HG03432 (cell line): ENCODE results near the gene ANKRD34A.
"Not testable (repeated sequence)": the region's sequence is repeated elsewhere in the genome, so short reads cannot be mapped to it uniquely, and the experiment has no call there.

Experiments used
- ATAC-seq: cut with Tn5 transposase; IDR thresholded peaks from one replicate; pipeline ENCODE4 v1.9.1; 2021; ENCODE audit warnings: mild to moderate bottlenecking, moderate library complexity; ENCODE audit not compliant: unreplicated experiment

The ANKRD34A gene

GRCh38 chr1:145949219-145949618, 15.2 kb downstream of the ANKRD34A start:
- no peak for ATAC-seq

- no peak for ATAC-seq
Measured at GRCh38 chr1:145947551-145947950, 16.8 kb downstream of the ANKRD34A start.

- ATAC-seq, result no peak
Measured at GRCh38 chr1:145946477-145946986, 17.8 kb downstream of the ANKRD34A start.

- ATAC-seq, result no peak
Measured at GRCh38 chr1:145944532-145944931, 19.8 kb downstream of the ANKRD34A start.

GRCh38 chr1:145942871-145943270, 21.5 kb downstream of the ANKRD34A start:
- ATAC-seq, result no peak

GRCh38 chr1:145942405-145942804, 22.0 kb downstream of the ANKRD34A start:
- ATAC-seq, result no peak

- no peak for ATAC-seq
Measured at GRCh38 chr1:145937436-145937835, 26.9 kb downstream of the ANKRD34A start.

GRCh38 chr1:145936247-145936646, 28.1 kb downstream of the ANKRD34A start:
- no peak for ATAC-seq

GRCh38 chr1:145935708-145936107, 28.7 kb downstream of the ANKRD34A start:
- no peak for ATAC-seq

GRCh38 chr1:145932522-145933009, 31.8 kb downstream of the ANKRD34A start:
- not testable (repeated sequence) for ATAC-seq

- no peak for ATAC-seq
Measured at GRCh38 chr1:145927916-145928643, 36.3 kb downstream of the ANKRD34A start.

- ATAC-seq, result peak; percentile 94
Measured at GRCh38 chr1:145927063-145927886, 37.1 kb downstream of the ANKRD34A start, which contains the start of gene RBM8A. RBM8A (minus strand) TSS chr1:145927484; CDS start chr1:145927426, 58 bp downstream.

GRCh38 chr1:145926686-145927062, 37.7 kb downstream of the ANKRD34A start:
- peak; percentile 8 for ATAC-seq

- ATAC-seq, result no peak
Measured at GRCh38 chr1:145922266-145922665, 42.1 kb downstream of the ANKRD34A start.

GRCh38 chr1:145920297-145920696, 44.1 kb downstream of the ANKRD34A start:
- not testable (repeated sequence) for ATAC-seq

- peak; percentile 84 for ATAC-seq
Measured at GRCh38 chr1:145918992-145919939, 45.1 kb downstream of the ANKRD34A start.

- ATAC-seq, result peak; percentile 85
Measured at GRCh38 chr1:145918144-145918991, 46.0 kb downstream of the ANKRD34A start, which contains the start of gene PEX11B. PEX11B (minus strand) TSS chr1:145918717; CDS start chr1:145918688, 29 bp downstream.

GRCh38 chr1:145917595-145917994, 46.8 kb downstream of the ANKRD34A start:
- ATAC-seq, result no peak

- ATAC-seq, result no peak
Measured at GRCh38 chr1:145916745-145917144, 47.6 kb downstream of the ANKRD34A start.
